Measurements from ENCODE around the gene CAMTA1.

DNA sequence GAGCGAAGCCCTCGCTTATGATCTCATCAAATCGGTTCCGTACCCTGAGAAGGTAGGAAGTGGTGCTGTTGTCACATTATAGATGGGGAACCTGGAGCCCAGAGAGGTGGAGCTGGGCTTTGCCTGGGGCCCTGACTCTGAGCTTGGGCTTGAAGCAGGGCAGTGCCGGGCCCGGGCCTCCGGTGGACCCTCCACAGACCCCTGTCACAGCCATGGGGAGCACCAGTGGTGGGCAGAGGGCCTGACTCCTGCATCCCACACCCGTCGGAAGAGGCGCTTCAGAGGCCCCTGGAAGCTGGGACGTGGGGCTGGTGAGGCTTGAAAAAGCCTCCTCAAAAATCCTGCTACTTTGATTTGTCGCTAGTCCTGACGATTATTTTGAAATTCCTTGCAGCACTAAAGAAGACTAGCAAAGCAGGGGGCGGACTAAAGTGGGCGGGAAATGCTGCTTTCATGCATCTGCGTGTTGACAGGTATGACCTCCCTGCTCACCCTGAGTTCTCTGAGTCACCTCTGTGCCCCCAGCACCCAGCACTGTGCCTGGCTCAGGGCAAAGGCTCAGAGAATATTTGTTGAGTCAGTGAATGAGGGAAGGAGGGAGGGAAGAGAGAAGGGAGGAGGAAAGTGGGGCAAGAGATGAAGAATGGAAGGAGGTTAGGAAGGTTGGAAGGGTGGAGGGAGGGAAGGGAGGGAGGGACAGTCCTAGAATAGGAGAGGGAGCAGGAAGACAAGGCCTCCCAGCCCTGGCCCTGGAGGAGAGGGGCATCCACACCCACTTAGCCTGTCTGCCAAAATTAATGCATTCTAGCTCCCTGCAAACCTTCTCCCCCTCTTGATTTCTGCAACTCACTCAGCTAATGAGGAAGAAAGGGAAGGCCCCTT is 723.0 kb downstream of the CAMTA1 start:
- TF ChIP-seq CTCF (IDR thresholded peaks at IDR 0.05) = no peak
- TF ChIP-seq POLR2A (IDR thresholded peaks at IDR 0.05) = no peak
